MM.1S (cell line): ENCODE measurements around the gene CDH4.

Experiments
- DNase-seq: peaks from one replicate; pipeline ENCODE4 v3.0.0-alpha.2; 2015
- H2AFZ ChIP-seq: fragments of 300-600 bp; sonication (generic); 2 replicates; pipeline ENCODE4 v1.6.0; 2016; ENCODE audit warnings: antibody characterized with exemption, low read length
- H3F3A ChIP-seq: fragments of 300-600 bp; sonication (generic); 2 replicates; pipeline ENCODE4 v1.6.1; 2016; ENCODE audit warnings: mild to moderate bottlenecking, antibody characterized with exemption, low read length, moderate library complexity, mixed read lengths; ENCODE audit not compliant: insufficient read depth
- H3K27ac ChIP-seq: fragments of 300-600 bp; sonication (generic); 2 replicates; pipeline ENCODE4 v1.5.1; 2016; ENCODE audit warnings: mild to moderate bottlenecking, low read length
- H3K27me3 ChIP-seq: fragments of 300-600 bp; sonication (generic); replicated peaks from 2 replicates; pipeline ENCODE4 v1.6.0; 2016; ENCODE audit warnings: low read length; ENCODE audit not compliant: insufficient read depth
- H3K36me3 ChIP-seq: fragments of 300-600 bp; sonication (generic); replicated peaks from 2 replicates; pipeline ENCODE4 v1.6.1; 2016; ENCODE audit warnings: mild to moderate bottlenecking, low read length, mixed read lengths; ENCODE audit not compliant: insufficient read depth
- H3K4me1 ChIP-seq: fragments of 300-600 bp; sonication (generic); 2 replicates; pipeline ENCODE4 v1.6.1; 2016; ENCODE audit warnings: low read length, mixed read lengths
- H3K4me2 ChIP-seq: fragments of 300-600 bp; sonication (generic); 2 replicates; pipeline ENCODE4 v1.6.0; 2016; ENCODE audit warnings: low read depth, low read length
- H3K4me3 ChIP-seq: fragments of 300-600 bp; sonication (generic); 2 replicates; pipeline ENCODE4 v1.5.1; 2016; ENCODE audit warnings: low read length, mixed read lengths
- H3K79me2 ChIP-seq: fragments of 300-600 bp; sonication (generic); 2 replicates; pipeline ENCODE4 v1.6.1; 2016; ENCODE audit warnings: mixed run types, low read length, mixed read lengths
- H3K9ac ChIP-seq: fragments of 300-600 bp; sonication (generic); 2 replicates; pipeline ENCODE4 v1.6.1; 2016; ENCODE audit warnings: low read length, mixed read lengths
- H3K9me2 ChIP-seq: fragments of 300-600 bp; sonication (generic); replicated peaks from 2 replicates; pipeline ENCODE4 v1.6.1; 2016; ENCODE audit warnings: mild to moderate bottlenecking, low read length, mixed read lengths; ENCODE audit not compliant: insufficient read depth
- H3K9me3 ChIP-seq: fragments of 300-600 bp; sonication (generic); replicated peaks from 2 replicates; pipeline ENCODE4 v1.6.1; 2016; ENCODE audit warnings: mild to moderate bottlenecking, low read length, mixed read lengths; ENCODE audit not compliant: insufficient read depth
- H4K20me1 ChIP-seq: fragments of 300-600 bp; sonication (generic); 2 replicates; pipeline ENCODE4 v1.6.1; 2016; ENCODE audit warnings: mild to moderate bottlenecking, low read length, moderate library complexity, mixed read lengths; ENCODE audit not compliant: insufficient read depth
- EZH2 ChIP-seq: fragments of 300-600 bp; sonication (generic); optimal IDR thresholded peaks from 2 replicates; pipeline ENCODE3; 2017; ENCODE audit warnings: low read depth, mild to moderate bottlenecking, antibody characterized with exemption, low read length, mixed read lengths
- EZH2phosphoT487 ChIP-seq: fragments of 300-600 bp; sonication (generic); IDR thresholded peaks from 2 replicates; pipeline ENCODE4 v1.6.1; 2018; ENCODE audit warnings: antibody characterized with exemption, low read length
- TF ChIP-seq, protein P1 (sequence below): fragments of 300-600 bp; sonication (generic); IDR thresholded peaks from 2 replicates; pipeline ENCODE4 v1.5.1; 2016; ENCODE audit warnings: antibody characterized with exemption, low read length, mixed read lengths

Gene CDH4

DNA sequence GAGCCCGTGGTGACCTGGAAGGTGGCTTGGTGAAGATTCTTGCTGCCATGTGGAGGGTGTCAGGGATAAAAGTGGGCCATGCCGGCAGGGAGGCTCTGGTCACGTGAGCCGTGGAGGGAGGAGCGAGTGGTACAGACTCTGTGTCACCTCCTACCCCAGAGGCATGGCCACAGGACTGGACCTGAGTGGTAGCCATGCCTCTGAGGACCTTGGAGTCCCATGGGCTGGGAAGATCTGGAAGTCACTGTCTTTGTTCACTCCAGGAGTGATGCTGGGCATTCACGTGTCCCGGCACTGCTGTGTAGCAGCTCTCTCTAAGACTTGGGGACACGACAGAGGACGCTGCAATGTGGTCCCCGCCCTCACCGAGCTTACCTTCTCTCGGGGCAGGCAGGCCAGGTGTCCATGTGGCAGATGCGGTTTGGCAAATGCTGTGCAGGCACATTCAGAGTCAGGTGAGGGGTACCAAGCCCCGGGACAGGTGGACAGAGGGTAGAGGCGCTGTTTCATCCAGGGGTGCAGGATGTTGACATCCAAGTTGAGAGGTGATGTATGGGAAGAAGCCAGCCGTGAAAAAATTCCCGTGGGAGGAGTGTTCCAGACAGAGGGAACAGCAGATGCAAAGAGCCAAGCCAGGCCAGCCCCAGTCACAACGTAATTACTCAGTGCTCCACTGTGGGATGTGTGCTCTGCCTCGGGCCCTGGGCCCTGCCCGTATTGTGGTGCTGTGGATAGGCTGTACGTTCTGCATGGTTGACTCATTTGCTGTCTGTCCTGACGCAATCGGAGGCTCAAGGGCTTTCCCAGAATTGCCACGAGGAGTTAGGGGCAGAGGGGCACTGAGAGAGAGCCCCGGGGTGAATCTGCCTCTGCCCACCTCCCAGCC lies 505.9 kb downstream of the CDH4 start:
- H3F3A ChIP-seq = no peaks in the 10 kb centered on the region
- no peak overlapping the region for H3K9ac ChIP-seq
- DNase-seq = no peak
- H3K27me3 ChIP-seq = peaks cover 50% of the 10 kb centered on the region
- H3K36me3 ChIP-seq = no peaks in the 10 kb centered on the region
- H2AFZ ChIP-seq = no peak overlapping the region
- TF ChIP-seq EZH2 (no peak), EZH2phosphoT487 (no peak)
- TF ChIP-seq, protein P1, sequence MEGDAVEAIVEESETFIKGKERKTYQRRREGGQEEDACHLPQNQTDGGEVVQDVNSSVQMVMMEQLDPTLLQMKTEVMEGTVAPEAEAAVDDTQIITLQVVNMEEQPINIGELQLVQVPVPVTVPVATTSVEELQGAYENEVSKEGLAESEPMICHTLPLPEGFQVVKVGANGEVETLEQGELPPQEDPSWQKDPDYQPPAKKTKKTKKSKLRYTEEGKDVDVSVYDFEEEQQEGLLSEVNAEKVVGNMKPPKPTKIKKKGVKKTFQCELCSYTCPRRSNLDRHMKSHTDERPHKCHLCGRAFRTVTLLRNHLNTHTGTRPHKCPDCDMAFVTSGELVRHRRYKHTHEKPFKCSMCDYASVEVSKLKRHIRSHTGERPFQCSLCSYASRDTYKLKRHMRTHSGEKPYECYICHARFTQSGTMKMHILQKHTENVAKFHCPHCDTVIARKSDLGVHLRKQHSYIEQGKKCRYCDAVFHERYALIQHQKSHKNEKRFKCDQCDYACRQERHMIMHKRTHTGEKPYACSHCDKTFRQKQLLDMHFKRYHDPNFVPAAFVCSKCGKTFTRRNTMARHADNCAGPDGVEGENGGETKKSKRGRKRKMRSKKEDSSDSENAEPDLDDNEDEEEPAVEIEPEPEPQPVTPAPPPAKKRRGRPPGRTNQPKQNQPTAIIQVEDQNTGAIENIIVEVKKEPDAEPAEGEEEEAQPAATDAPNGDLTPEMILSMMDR = no peak
- H3K4me1 ChIP-seq = no peaks in the 10 kb centered on the region
- H4K20me1 ChIP-seq = no peaks in the 10 kb centered on the region
- H3K79me2 ChIP-seq = no peaks in the 10 kb centered on the region
- H3K4me2 ChIP-seq = no peak overlapping the region
- no peak overlapping the region for H3K4me3 ChIP-seq
- no peak overlapping the region for H3K27ac ChIP-seq
- no peaks in the 10 kb centered on the region for H3K9me3 ChIP-seq
- no peaks in the 10 kb centered on the region for H3K9me2 ChIP-seq

DNA sequence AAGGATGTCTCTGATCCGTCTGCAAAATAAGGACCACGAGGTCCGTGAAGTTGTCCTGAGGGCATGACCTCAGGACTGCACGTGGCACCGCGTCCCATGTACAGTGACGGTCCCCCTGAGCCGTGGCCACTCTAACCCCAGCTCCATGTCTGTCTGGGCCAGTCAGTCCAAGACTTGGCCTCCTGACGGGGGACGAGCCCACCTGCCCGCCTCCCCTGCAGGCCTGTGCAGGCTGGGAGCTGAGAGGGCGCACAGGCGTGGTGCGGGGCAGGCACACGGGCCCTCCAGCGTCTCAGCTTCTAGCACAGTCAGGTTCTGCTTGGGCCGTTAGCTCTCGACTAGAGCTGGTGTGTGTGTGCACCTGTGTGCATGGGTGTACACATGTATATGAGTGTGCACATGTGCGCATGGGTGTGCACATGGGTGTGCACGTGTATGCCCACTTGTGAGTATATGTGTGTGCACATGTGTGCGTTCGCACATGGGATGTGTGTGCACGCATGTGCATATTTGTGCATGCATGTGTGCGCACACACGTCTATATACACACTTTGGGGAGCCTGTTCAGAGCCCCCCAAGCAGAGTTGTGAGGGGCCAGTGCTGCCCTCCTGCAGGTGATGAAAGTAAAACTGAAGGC lies 506.6 kb downstream of the CDH4 start:
- Histone ChIP-seq H3K36me3 (no peaks in the 10 kb centered on the region), H3K4me2 (no peak overlapping the region), H3K9me3 (no peaks in the 10 kb centered on the region), H3F3A (no peaks in the 10 kb centered on the region), H3K79me2 (no peaks in the 10 kb centered on the region), H3K27me3 (peaks cover 55% of the 10 kb centered on the region), H4K20me1 (no peaks in the 10 kb centered on the region), H3K9ac (no peak overlapping the region), H3K9me2 (no peaks in the 10 kb centered on the region), H3K4me3 (no peak overlapping the region), H2AFZ (no peak overlapping the region), H3K27ac (no peak overlapping the region), H3K4me1 (no peaks in the 10 kb centered on the region)
- no peak for DNase-seq
- no peak for TF ChIP-seq EZH2phosphoT487
- no peak for TF ChIP-seq EZH2
- TF ChIP-seq, protein P1 = no peak

DNA sequence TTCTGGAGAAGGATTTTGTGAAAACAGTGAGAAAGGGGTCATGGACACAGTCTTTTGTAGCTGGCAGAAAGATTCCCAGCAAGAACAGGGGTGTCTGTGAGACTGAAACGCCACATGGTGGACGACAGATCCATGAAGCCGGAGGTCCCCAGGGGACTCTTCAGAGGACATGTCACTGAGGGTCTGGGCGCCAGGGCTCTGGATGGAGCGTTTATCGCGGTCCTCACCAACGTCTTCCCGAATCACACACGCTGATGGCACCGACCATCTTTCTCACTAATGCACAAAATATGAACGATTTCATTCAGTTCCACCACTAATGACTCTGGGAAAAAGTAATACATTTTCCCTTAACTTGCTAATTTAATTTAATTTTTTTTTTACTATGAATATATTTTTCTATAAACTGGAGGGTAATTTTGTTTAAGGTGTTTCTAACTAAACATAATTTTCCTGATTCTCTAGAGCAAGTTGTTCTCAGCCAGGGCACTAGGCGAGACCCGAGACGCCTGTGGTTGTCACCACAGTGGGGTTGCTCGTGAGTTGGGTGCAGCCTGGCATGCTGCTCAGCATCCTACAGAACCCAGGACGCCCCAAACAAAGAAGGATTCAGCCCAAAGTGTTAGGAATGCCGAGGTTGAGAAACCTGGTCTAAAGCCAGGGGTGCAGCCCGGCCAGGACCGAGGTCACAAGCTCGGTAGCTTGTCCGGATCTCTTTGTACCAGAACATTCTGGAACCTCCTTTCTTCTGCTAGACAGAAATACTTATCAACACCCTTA lies 507.4 kb downstream of the CDH4 start:
- Histone ChIP-seq H3K4me2 (no peak overlapping the region), H3K9me3 (no peaks in the 10 kb centered on the region), H3K9me2 (no peaks in the 10 kb centered on the region), H4K20me1 (no peaks in the 10 kb centered on the region), H3K4me3 (no peak overlapping the region), H3K36me3 (no peaks in the 10 kb centered on the region), H3K9ac (no peak overlapping the region), H3K27me3 (peaks cover 61% of the 10 kb centered on the region), H3K79me2 (no peaks in the 10 kb centered on the region), H3F3A (no peaks in the 10 kb centered on the region), H3K4me1 (no peaks in the 10 kb centered on the region), H3K27ac (no peak overlapping the region), H2AFZ (no peak overlapping the region)
- TF ChIP-seq EZH2 (no peak), EZH2phosphoT487 (no peak)
- TF ChIP-seq, protein P1 = no peak
- no peak for DNase-seq
